GM18873 (cell line): Measurements from ENCODE around the gene MAPK11.
A peak's percentile ranks its signal among the peaks of the same experiment; 100 is the strongest.
"Not testable (repeated sequence)": the region's sequence is repeated elsewhere in the genome, so short reads cannot be mapped to it uniquely, and the experiment has no call there.

ENCODE experiments used
- ATAC-seq: cut with Tn5 transposase; IDR thresholded peaks from one replicate; pipeline ENCODE4 v1.9.1; 2021; ENCODE audit warnings: mild to moderate bottlenecking, moderate library complexity, moderate number of reproducible peaks; ENCODE audit not compliant: unreplicated experiment, low FRiP score

MAPK11 gene

GRCh38 chr22:50280022-50280707 is 10.0 kb upstream of the MAPK11 start:
- ATAC-seq: no peak

GRCh38 chr22:50278956-50279619 is 8.9 kb upstream of the MAPK11 start:
- no peak for ATAC-seq

GRCh38 chr22:50278461-50278860 is 8.3 kb upstream of the MAPK11 start:
- ATAC-seq: no peak

GRCh38 chr22:50277761-50278160 is 7.6 kb upstream of the MAPK11 start:
- no peak for ATAC-seq

GRCh38 chr22:50276143-50276542 is 6.0 kb upstream of the MAPK11 start:
- peak; percentile 40 for ATAC-seq

GRCh38 chr22:50275181-50276055 is 5.2 kb upstream of the MAPK11 start:
- ATAC-seq: no peak

- no peak for ATAC-seq
Measured at GRCh38 chr22:50274771-50275170, 4.6 kb upstream of the MAPK11 start.

GRCh38 chr22:50274311-50274710 is 4.1 kb upstream of the MAPK11 start:
- no peak for ATAC-seq

- not testable (repeated sequence) for ATAC-seq
Measured at GRCh38 chr22:50273781-50274180, 3.6 kb upstream of the MAPK11 start.

GRCh38 chr22:50273352-50273751 is 3.2 kb upstream of the MAPK11 start:
- ATAC-seq: not testable (repeated sequence)

GRCh38 chr22:50272044-50272802 is 2.0 kb upstream of the MAPK11 start:
- no peak for ATAC-seq

- ATAC-seq: no peak
Measured at GRCh38 chr22:50271519-50271970, 1.4 kb upstream of the MAPK11 start.

- no peak for ATAC-seq
Measured at GRCh38 chr22:50270666-50271394, 650 bp upstream of the MAPK11 start.

GRCh38 chr22:50269573-50269969 is 609 bp downstream of the MAPK11 start:
- no peak for ATAC-seq

- ATAC-seq: no peak
Measured at GRCh38 chr22:50268655-50269113, 1.5 kb downstream of the MAPK11 start.

- ATAC-seq: no peak
Measured at GRCh38 chr22:50267591-50268390, 2.4 kb downstream of the MAPK11 start.

GRCh38 chr22:50266994-50267393 is 3.2 kb downstream of the MAPK11 start:
- ATAC-seq: no peak

GRCh38 chr22:50264946-50265669 is 5.1 kb downstream of the MAPK11 start:
- no peak for ATAC-seq
